Fibroblast of lung (primary cell): ENCODE measurements around the gene TCFL5. TPM values are rescaled to one million over a fixed set of nuclear protein-coding genes. Genes with fewer than 3 reads are reported as not detected.

Experiments used
- DNase-seq, 2 donors: peaks; one replicate each; pipeline versions ENCODE4 v3.0.0 to v3.0.0-alpha.2; 2010; ENCODE audit warnings: low read depth in 2 of 2
- H2AFZ ChIP-seq: 2 replicates; pipeline ENCODE4 v1.5.1; 2012; ENCODE audit warnings: low read length, control low read depth, inconsistent platforms
- H3K27ac ChIP-seq: 2 replicates; pipeline ENCODE4 v1.5.1; 2011; ENCODE audit warnings: low read length, control low read depth; ENCODE audit not compliant: insufficient read depth
- H3K27me3 ChIP-seq: 2 replicates; pipeline ENCODE4 v1.5.1; 2011; ENCODE audit warnings: mild to moderate bottlenecking, low read length; ENCODE audit not compliant: control insufficient read depth, insufficient read depth
- H3K36me3 ChIP-seq: 2 replicates; pipeline ENCODE4 v1.5.1; 2011; ENCODE audit warnings: low read length; ENCODE audit not compliant: control insufficient read depth, insufficient read depth
- H3K4me1 ChIP-seq: 2 replicates; pipeline ENCODE4 v1.5.1; 2011; ENCODE audit warnings: low read length; ENCODE audit not compliant: control insufficient read depth, insufficient read depth; ENCODE audit errors: extremely low read depth
- H3K4me2 ChIP-seq: 2 replicates; pipeline ENCODE4 v1.5.1; 2011; ENCODE audit warnings: low read length, control low read depth; ENCODE audit not compliant: insufficient read depth; ENCODE audit errors: extremely low read depth
- H3K4me3 ChIP-seq, 4 experiments: fragments of 200-600 bp in 1 of 4; sonication (generic) in 1 of 4; replicated peaks in 1 of 4; 2 replicates each; pipeline ENCODE4 v1.5.1; 2011 to 2016; ENCODE audit warnings: low read length in 4 of 4, low read depth in 3 of 4, mild to moderate bottlenecking in 3 of 4, control low read depth in 2 of 4, inconsistent platforms in 1 of 4, mixed read lengths in 1 of 4; ENCODE audit not compliant: insufficient read depth in 1 of 4; ENCODE audit errors: control extremely low read depth in 1 of 4
- H3K79me2 ChIP-seq: 2 replicates; pipeline ENCODE4 v1.5.1; 2012; ENCODE audit warnings: mild to moderate bottlenecking, low read length, inconsistent platforms; ENCODE audit not compliant: control insufficient read depth, insufficient read depth
- H3K9ac ChIP-seq: 2 replicates; pipeline ENCODE4 v1.5.1; 2011; ENCODE audit warnings: mild to moderate bottlenecking, low read length, control low read depth; ENCODE audit not compliant: insufficient read depth
- H3K9me3 ChIP-seq: 2 replicates; pipeline ENCODE4 v1.5.1; 2012; ENCODE audit warnings: low read depth, low read length; ENCODE audit not compliant: control insufficient read depth, insufficient read depth
- H4K20me1 ChIP-seq: 2 replicates; pipeline ENCODE4 v1.5.1; 2011; ENCODE audit warnings: low read length; ENCODE audit not compliant: control insufficient read depth, insufficient read depth; ENCODE audit errors: extremely low read depth
- EZH2 ChIP-seq: IDR thresholded peaks from 2 replicates; pipeline ENCODE4 v1.5.1; 2012; ENCODE audit warnings: low read length, control low read depth, mild to moderate bottlenecking; ENCODE audit errors: missing control alignments
- polyA plus RNA-seq, 2 donors: library from polyadenylated mRNA; depleted of rRNA in 1 of 2; stranded (reverse) in 1 of 2; unstranded in 1 of 2; fragments of >200 nt; gene quantifications; 2 replicates each; pipeline ENCODE4 v1.2.1, GENCODE V29; 2011 to 2012; ENCODE audit warnings: missing spikeins in 1 of 2
- total RNA-seq: library from RNA; depleted of rRNA; stranded (reverse); fragments of >200 nt; gene quantifications from 2 replicates; pipeline ENCODE4 v1.2.1, GENCODE V29; 2014
- TF ChIP-seq, protein P1 (sequence below), 2 donors: IDR thresholded peaks in 1 of 2; conservative IDR thresholded peaks in 1 of 2; 1 replicate in 1 of 2; 2 replicates in 1 of 2; pipeline ENCODE4 v1.5.1; 2011 to 2012; ENCODE audit warnings: low read length in 2 of 2, control low read depth in 1 of 2, inconsistent platforms in 1 of 2, low read depth in 1 of 2, mild to moderate bottlenecking in 1 of 2

The TCFL5 gene
- total and polyA plus RNA-seq, 2 donors (not counting 1 experiment from before 2014, with no cell fraction given): 9.8 to 13.7 TPM

DNA sequence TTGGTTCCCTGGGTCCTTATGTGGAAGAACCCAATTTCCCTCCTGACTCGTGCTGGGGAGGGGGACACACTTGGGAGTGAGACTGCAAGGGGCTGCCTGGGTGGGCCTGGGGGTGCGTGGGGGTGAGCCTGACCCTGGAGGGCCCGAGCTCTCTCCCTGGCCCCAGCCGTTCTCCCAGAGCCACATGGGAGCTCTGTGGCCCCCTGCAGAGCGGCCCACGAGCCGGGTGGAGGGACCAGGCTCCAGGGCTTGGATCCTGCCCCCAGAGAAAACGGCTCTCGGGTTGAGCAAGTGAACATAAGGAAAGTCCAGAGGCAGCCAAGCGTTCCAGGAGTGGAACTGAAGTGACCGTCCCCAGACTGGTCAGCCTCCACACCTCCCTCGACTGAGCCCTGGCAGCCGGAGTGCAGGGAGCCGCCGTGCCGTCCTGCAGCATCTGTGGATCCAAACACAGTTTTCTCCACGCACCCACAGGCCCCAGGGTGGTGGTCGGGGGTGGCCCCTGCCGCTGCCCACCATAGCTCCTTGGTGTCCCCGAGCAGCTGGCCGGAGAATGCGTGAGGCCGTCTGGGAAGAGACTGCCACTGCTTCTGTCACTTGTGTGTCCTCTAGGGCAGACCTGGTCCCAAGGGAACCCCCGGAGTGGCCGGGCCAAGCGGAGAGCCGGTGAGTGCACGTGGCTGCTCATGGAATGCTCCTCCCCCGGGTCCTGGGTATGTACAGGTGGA is 34.1 kb downstream of the TCFL5 start:
- no peak for DNase-seq
- no peak overlapping the region for H3K4me2 ChIP-seq
- H3K27ac ChIP-seq: no peak overlapping the region
- H4K20me1 ChIP-seq: no peaks in the 10 kb centered on the region
- H3K4me3 ChIP-seq: no peak overlapping the region
- H3K4me1 ChIP-seq: no peaks in the 10 kb centered on the region
- no peaks in the 10 kb centered on the region for H3K36me3 ChIP-seq
- H2AFZ ChIP-seq: no peak overlapping the region
- H3K79me2 ChIP-seq: no peaks in the 10 kb centered on the region
- H3K27me3 ChIP-seq: no peaks in the 10 kb centered on the region
- H3K9ac ChIP-seq: no peak overlapping the region
- TF ChIP-seq, protein P1, sequence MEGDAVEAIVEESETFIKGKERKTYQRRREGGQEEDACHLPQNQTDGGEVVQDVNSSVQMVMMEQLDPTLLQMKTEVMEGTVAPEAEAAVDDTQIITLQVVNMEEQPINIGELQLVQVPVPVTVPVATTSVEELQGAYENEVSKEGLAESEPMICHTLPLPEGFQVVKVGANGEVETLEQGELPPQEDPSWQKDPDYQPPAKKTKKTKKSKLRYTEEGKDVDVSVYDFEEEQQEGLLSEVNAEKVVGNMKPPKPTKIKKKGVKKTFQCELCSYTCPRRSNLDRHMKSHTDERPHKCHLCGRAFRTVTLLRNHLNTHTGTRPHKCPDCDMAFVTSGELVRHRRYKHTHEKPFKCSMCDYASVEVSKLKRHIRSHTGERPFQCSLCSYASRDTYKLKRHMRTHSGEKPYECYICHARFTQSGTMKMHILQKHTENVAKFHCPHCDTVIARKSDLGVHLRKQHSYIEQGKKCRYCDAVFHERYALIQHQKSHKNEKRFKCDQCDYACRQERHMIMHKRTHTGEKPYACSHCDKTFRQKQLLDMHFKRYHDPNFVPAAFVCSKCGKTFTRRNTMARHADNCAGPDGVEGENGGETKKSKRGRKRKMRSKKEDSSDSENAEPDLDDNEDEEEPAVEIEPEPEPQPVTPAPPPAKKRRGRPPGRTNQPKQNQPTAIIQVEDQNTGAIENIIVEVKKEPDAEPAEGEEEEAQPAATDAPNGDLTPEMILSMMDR (conservative IDR thresholded peaks at IDR 0.05 in 1 of 2, IDR thresholded peaks at IDR 0.05 in 1 of 2; ENCODE audit: low read depth in 1 of 2, low read length in 2 of 2): no peak
- no peak for TF ChIP-seq EZH2
- H3K9me3 ChIP-seq: no peaks in the 10 kb centered on the region

DNA sequence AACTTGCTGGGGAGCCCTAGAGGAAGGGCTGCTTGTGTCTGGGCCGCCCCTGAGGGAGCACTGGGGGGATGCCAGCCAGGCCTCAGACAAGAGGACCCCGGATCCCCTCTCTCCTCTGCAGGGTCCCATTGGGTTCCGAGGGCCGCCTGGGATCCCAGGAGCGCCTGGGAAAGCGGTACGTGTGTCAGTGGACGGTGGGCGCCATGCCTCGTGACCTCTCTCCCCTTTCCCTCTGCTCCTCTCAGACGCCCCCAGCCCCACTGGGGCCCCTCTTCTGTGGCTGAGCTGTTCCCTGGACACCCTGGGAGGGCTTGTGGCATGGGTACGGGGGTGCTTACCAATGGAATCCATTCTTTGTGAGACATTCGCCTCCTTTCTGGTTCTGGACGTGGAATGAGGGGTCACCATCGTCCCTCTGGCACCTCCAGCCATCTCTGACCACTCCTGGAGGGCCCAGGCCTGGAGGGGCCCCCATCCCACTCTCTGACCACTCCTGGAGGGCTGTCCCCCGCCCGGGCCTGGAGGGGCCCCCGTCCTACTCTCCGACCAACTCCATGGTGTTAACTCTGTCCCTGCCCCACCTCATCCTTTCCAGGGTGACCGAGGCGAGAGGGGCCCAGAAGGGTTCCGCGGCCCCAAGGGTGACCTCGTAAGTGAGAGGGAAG is 34.8 kb downstream of the TCFL5 start:
- no peaks in the 10 kb centered on the region for H4K20me1 ChIP-seq
- H3K9ac ChIP-seq: no peak overlapping the region
- no peaks in the 10 kb centered on the region for H3K27me3 ChIP-seq
- no peak overlapping the region for H2AFZ ChIP-seq
- H3K4me1 ChIP-seq: no peaks in the 10 kb centered on the region
- no peaks in the 10 kb centered on the region for H3K9me3 ChIP-seq
- no peak overlapping the region for H3K27ac ChIP-seq
- H3K4me3 ChIP-seq: no peak overlapping the region
- DNase-seq: no peak
- no peaks in the 10 kb centered on the region for H3K36me3 ChIP-seq
- no peak for TF ChIP-seq EZH2
- TF ChIP-seq, protein P1 (conservative IDR thresholded peaks at IDR 0.05 in 1 of 2, IDR thresholded peaks at IDR 0.05 in 1 of 2; ENCODE audit: low read depth in 1 of 2, low read length in 2 of 2): no peak
- no peak overlapping the region for H3K4me2 ChIP-seq
- no peaks in the 10 kb centered on the region for H3K79me2 ChIP-seq

DNA sequence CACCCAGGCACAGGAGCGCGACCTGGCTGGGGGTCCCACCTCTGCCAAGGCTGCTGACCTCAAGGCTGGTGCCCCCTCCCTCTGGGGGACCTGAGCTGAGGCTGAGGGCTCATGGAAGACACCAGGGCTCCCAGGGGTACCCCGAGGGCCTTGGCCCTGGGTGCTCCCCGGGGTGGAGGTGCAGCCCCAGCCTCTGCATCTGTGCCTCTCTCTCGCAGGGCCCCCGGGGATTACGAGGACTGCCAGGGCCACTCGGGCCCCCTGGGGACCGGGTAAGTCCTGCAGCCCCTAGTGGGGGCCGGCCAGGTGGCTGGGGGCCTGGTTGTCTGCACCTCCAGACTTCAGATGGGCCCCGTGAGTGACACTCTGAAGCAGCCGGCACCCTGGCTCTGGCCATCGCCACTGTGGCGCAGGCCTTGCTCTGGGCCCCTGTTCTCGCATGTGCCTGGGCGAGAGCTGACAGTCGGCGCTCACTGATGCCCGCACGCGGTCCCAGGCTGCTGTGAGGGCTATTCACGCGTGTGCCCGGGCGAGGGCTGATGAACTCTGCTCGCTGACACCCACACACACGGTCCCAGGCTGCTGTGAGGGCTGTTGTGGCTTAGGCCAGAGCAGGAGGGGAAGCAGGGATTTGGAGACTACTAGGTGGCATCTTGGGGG is 35.5 kb downstream of the TCFL5 start:
- Histone ChIP-seq H3K4me3 (no peak overlapping the region), H3K79me2 (no peaks in the 10 kb centered on the region), H3K9me3 (no peaks in the 10 kb centered on the region), H3K9ac (no peak overlapping the region), H3K27me3 (no peaks in the 10 kb centered on the region), H3K4me1 (no peaks in the 10 kb centered on the region), H3K4me2 (no peak overlapping the region), H3K36me3 (no peaks in the 10 kb centered on the region), H4K20me1 (no peaks in the 10 kb centered on the region), H2AFZ (no peak overlapping the region), H3K27ac (no peak overlapping the region)
- DNase-seq: no peak
- TF ChIP-seq, protein P1 (conservative IDR thresholded peaks at IDR 0.05 in 1 of 2, IDR thresholded peaks at IDR 0.05 in 1 of 2; ENCODE audit: low read depth in 1 of 2, low read length in 2 of 2): no peak
- TF ChIP-seq EZH2: no peak
